ENCODE measurements around the gene ARHGAP25. TPM values are rescaled to one million over a fixed set of nuclear protein-coding genes. Genes with fewer than 3 reads are reported as not detected.

ARHGAP25 gene
- total RNA-seq, 1 donor from 2014 or later, result 31.8 TPM

GRCh38 chr2:68809324-68810240 lies 75.0 kb downstream of the ARHGAP25 start:
- no peak overlapping the region for H3K27ac ChIP-seq
- H3K27me3 ChIP-seq, result no peaks in the 10 kb centered on the region
- ATAC-seq, result no peak
- no peak overlapping the region for H3K4me3 ChIP-seq
- TF ChIP-seq CTCF (IDR thresholded peaks at IDR 0.05), result no peak
- no peak for DNase-seq
- peaks cover 43% of the 10 kb centered on the region for H3K36me3 ChIP-seq
- H3K9me3 ChIP-seq, result no peaks in the 10 kb centered on the region
- intact Hi-C loops (cut with DNase I), result no loop called here
- H3K4me1 ChIP-seq, result peaks cover 45% of the 10 kb centered on the region

- no peak overlapping the region for H3K27ac ChIP-seq
- DNase-seq, result no peak
- no peak overlapping the region for H3K4me3 ChIP-seq
- no peak for TF ChIP-seq CTCF (IDR thresholded peaks at IDR 0.05)
- no peaks in the 10 kb centered on the region for H3K9me3 ChIP-seq
- H3K36me3 ChIP-seq, result peaks cover 60% of the 10 kb centered on the region
- intact Hi-C loops (cut with DNase I), result no loop called here
- H3K4me1 ChIP-seq, result peaks cover 37% of the 10 kb centered on the region
- ATAC-seq, result peak; percentile 24
- H3K27me3 ChIP-seq, result no peaks in the 10 kb centered on the region
Observed at GRCh38 chr2:68811364-68811763, 76.8 kb downstream of the ARHGAP25 start.

GRCh38 chr2:68812251-68812650 lies 77.6 kb downstream of the ARHGAP25 start:
- Histone ChIP-seq H3K27me3 (no peaks in the 10 kb centered on the region), H3K4me1 (peaks cover 30% of the 10 kb centered on the region), H3K27ac (no peak overlapping the region), H3K4me3 (no peak overlapping the region), H3K9me3 (no peaks in the 10 kb centered on the region), H3K36me3 (peaks cover 62% of the 10 kb centered on the region)
- no peak for TF ChIP-seq CTCF (IDR thresholded peaks at IDR 0.05)
- DNase-seq (no peak), ATAC-seq (peak; percentile 48)
- intact Hi-C loops (cut with DNase I), result no loop called here

- no peaks in the 10 kb centered on the region for H3K27me3 ChIP-seq
- H3K9me3 ChIP-seq, result no peaks in the 10 kb centered on the region
- TF ChIP-seq CTCF (IDR thresholded peaks at IDR 0.05), result no peak
- H3K4me1 ChIP-seq, result peaks cover 16% of the 10 kb centered on the region
- no peak for ATAC-seq
- intact Hi-C loops (cut with DNase I), result no loop called here
- peaks cover 67% of the 10 kb centered on the region for H3K36me3 ChIP-seq
- DNase-seq, result no peak
- no peak overlapping the region for H3K27ac ChIP-seq
- no peak overlapping the region for H3K4me3 ChIP-seq
Observed at GRCh38 chr2:68813596-68813995, 79.0 kb downstream of the ARHGAP25 start.

GRCh38 chr2:68817306-68817705 lies 82.7 kb downstream of the ARHGAP25 start:
- intact Hi-C loops (cut with DNase I), result no loop called here
- no peaks in the 10 kb centered on the region for H3K4me1 ChIP-seq
- TF ChIP-seq CTCF (IDR thresholded peaks at IDR 0.05), result no peak
- H3K4me3 ChIP-seq, result no peak overlapping the region
- ATAC-seq (no peak), DNase-seq (no peak)
- H3K36me3 ChIP-seq, result peaks cover 96% of the 10 kb centered on the region
- no peak overlapping the region for H3K27ac ChIP-seq
- no peaks in the 10 kb centered on the region for H3K27me3 ChIP-seq
- no peaks in the 10 kb centered on the region for H3K9me3 ChIP-seq

Measured in upper lobe of right lung (tissue), 1 donor.